Stimulated activated CD4-positive, alpha-beta T cell treated with anti-CD3 and anti-CD28 coated beads, Interleukin-4, amount 100 ng/mL, for 48 hours (primary cell): ENCODE measurements around the gene PKLR.
"Not testable (repeated sequence)": the region's sequence is repeated elsewhere in the genome, so short reads cannot be mapped to it uniquely, and the experiment has no call there.

Source experiments
- DNase-seq, 2 donors: peaks; one replicate each; pipeline ENCODE4 v3.0.0-alpha.2; 2020; ENCODE audit warnings: low read depth in 2 of 2

PKLR gene

GRCh38 chr1:155318082-155318481 is 16.8 kb upstream of the PKLR start:
- DNase-seq, result no peak

- DNase-seq, result no peak
These were observed 15.7 kb upstream of the PKLR start for GRCh38 chr1:155316922-155317321.

DNA sequence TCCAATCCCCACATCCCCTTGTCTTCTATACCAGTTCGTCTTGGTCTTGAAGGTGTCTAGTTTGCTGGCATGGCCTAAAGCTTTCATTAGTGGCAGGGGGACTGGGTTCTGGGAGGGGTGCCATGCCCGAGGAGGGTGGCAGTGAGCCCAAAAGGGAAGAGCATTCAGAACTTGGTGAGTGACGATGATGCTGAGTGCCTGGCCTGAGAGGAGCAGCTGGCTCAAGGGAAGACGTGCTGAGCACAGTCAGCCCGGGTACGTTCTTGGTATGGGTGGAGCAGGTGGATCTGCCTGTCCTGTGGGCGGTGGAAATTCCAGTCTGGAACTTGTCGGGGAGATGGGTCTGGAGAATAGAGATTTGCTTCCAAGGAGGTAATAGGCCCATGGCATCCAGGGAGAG is 12.0 kb upstream of the PKLR start:
- no peak for DNase-seq

DNA sequence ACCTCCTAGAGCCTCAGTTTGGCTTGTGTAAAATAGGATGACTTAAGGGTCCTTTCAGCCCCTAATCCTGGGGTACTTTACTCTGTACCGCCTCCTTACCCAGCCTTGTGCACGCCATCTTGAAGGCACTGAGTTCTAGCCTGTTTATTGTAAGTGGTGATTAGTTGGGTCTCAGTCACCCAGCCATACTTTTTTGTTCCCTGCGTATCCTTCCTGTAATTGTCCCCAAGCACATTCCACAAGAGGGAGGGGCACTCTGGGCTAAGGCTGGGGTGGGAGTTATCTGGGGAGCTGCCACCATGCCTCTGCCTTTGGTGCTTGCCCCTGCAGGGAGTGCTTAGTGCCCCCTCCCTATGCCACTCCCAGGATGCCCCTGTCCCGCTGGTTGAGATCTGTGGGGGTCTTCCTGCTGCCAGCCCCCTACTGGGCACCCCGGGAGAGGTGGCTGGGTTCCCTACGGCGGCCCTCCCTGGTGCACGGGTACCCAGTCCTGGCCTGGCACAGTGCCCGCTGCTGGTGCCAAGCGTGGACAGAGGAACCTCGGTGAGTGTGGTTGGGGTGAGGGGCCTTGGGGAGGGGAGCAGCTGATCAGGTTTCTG is 8.3 kb upstream of the PKLR start:
- DNase-seq, result no peak

DNA sequence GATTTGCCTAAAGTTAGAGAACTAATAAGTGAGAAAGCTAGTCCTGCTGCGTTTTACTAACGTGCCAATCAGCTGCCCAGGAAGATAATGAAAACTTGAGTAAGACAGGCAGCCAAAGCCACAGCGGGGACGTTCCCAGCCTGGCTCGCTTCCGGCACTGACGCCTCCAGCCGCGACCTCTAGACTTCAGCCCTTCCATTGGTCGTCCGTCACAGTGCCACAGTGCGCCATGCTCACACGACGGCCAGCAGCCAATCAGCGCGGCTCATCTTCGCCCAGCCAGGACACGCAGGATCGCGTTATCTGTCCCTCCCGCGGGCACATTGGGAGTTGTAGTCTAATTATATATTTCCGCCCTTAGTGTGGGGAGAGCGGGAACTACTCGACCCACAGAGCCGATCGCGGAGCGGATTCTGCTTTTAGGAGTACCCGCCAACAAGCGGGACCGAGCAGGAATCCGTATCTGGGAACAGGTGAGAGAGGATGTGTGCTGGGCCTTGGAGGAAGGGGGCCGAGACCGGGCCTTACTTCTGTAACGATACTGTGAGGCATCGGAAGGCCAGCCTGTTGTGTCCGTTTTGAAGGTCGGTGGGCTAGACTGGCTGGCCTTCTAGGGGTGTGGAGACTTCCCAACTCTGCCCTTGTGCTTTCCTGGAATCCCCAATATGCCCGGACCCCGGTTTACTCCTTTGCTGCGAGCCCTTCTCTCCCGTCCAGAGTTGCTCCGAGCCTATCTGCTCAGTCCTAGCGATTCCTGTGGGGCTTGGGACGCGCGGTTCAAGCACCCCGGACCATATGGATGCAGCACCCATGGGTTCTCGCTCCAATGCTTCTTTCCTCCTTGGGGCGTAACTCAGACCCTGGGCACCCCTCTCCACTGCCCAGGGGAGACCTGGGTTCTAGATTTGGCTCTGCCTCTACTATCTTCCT is 7.5 kb upstream of the PKLR start, which contains the start of gene FDPS:
Gene FDPS, plus strand, starts transcription at position 374 of the 930 bp plus-strand sequence. CDS start 924 bp downstream, outside the sequence.
- peak; percentile 88 to 97 for DNase-seq

DNA sequence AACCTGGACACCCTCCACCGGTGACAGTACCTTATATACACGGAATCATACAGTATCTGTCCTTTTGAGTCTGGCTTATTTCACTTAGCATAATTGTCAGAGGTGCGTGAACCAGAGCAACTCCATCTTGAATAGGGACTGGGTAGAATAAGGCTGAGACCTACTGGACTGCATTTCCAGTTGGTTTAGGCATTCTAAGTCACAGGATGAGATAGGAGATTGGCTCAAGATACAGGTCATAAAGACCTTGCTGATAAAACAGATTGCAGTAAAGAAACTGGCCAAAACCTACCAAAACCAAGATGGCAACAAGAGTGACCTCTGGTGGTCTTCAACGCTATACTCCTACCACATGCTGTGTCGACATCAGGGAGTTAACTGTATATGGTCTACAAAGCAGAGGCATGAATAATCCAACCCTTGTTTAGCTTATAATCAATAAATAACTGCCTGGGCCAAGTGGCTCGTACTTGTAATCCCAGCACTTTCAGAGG is 6.1 kb upstream of the PKLR start:
- no peak for DNase-seq

- no peak for DNase-seq
These were observed 4.7 kb upstream of the PKLR start for GRCh38 chr1:155305881-155306391.

DNA sequence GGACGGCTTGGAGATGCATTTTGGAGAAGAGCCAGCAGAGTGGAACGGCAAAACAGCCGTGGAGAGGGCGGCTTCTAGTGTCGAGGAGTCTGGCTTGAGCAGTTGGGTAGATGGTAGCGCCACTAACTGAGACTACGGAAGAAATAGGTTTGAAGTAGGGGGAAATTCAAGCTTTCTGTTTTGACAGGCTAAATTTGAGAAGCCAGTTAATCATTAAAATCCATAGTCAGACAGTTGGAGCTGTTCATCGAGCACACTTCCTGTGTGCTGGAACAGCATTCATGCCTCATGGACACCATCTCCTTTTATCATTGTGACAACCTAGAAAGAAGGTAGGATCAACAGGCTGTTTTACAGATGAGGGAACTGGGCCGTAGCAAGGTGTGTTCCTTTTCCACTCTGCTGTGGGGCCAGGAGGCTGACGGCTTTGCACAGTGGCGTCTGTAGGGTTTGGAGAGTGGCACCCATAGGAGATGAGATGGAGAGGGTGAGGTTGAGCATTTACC is 3.4 kb upstream of the PKLR start:
- DNase-seq, result no peak

DNA sequence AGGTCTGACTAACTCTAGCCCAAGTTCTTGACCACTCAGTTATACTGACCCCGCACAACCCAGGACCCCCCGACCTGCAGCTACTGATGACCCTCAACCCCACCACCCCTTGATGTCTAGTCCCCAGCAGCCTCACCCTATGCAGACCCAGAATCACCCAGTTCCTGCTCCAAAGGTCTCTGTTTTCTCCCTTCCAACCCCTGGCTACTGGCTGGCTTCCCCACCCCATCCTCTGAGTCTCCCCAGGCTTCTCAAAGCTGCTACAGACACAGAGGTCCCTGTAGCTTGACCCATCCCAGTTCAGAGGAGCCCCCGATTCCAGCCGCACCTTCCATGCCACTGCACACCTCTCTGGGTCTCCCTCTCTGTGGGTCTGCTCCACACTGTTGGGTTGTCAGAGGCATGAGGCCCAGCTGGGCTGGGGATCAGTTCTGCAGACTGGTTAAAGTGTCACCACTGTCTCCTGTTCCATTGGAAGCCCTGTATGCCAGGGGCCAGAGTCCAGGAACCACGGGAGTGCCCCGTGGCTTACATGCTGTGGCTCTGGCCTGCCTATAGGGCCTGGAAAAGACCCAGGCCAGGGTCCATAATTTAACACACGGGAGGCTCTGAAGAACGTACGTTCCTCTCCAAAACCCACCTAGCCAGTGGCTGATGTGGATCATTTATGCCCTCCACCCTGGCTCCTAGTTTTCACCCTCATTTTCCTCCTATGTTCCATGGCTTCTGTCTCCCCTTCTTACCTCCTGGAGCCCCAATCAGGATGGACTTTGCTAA is 497 bp downstream of the PKLR start:
- DNase-seq, result no peak

DNA sequence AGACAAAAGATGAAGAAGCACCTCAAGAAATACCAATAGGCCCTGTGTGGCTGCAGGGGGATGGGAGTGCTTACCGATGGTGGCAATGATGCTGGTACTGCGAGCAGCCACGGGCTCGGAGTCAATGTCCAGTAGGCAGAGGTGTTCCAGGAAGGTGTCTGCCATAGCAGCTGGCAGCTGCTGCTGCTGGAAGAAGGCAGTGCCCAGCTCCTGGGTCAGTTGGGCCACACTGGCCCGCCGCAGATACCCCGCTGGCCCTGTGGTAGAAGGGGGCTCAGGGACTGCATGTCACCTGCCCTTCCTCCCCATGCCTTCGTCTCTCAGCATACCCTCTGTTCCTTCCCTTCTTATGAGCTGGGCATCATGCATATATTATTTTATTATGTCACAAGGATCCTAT is 1.2 kb downstream of the PKLR start:
- DNase-seq, result no peak

DNA sequence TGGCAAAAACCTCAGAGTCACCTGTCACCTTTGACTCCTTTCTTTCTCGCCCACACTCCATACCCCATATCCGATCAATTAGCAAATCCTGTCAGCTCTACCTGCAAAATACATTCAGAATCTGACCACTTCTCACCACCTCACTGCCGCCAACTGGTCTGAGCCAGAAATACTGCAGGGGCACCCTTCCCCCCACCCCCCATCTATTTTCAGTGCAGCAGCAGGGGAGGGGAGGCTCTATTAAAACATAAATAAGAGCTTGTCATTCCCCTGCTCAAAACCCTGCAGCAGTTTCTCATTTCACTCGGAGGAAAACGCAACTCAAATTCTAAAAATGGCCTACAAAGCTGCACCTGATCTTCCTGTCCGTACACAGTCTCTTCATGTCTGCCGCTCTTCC is 3.9 kb downstream of the PKLR start:
- no peak for DNase-seq

DNA sequence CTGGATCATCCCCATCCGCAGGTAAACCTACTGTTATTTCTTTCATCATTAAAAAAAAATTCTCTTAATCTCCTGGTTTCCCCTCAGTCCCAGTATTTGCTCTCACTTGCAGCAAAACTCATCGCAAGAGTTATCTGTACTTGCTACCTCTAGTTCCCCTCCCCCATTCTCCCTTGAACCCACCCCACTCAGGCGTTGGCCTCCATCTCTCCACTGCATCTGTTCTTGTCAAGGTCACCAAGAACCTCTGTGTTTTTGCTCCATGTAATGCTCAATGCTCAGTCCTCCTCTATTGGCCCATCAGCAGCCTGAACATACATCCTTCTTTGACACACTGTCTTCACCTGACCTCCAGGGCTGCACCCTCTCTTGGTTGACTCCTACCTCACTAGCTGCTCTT is 4.6 kb downstream of the PKLR start:
- no peak for DNase-seq

DNA sequence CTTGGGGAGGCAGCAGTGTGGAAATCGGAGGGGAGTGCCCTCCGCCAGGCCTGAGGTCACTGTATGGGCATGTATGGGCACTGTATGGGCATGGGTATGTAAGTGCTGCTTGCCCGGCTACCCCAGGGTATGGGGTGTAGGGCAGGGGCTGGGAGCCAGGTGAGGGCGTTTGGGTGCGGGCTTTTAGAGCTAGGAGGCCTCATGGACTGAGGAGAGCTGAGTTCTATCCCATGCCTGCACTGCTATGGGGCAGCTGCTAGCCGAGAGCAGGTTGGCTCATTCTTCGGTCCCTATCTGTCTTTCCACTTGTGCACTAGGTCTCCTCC is 5.3 kb downstream of the PKLR start:
- DNase-seq, result no peak

GRCh38 chr1:155295183-155295941 is 5.9 kb downstream of the PKLR start:
- DNase-seq, result no peak

- no peak for DNase-seq
These were observed 6.6 kb downstream of the PKLR start for GRCh38 chr1:155294520-155295182.

DNA sequence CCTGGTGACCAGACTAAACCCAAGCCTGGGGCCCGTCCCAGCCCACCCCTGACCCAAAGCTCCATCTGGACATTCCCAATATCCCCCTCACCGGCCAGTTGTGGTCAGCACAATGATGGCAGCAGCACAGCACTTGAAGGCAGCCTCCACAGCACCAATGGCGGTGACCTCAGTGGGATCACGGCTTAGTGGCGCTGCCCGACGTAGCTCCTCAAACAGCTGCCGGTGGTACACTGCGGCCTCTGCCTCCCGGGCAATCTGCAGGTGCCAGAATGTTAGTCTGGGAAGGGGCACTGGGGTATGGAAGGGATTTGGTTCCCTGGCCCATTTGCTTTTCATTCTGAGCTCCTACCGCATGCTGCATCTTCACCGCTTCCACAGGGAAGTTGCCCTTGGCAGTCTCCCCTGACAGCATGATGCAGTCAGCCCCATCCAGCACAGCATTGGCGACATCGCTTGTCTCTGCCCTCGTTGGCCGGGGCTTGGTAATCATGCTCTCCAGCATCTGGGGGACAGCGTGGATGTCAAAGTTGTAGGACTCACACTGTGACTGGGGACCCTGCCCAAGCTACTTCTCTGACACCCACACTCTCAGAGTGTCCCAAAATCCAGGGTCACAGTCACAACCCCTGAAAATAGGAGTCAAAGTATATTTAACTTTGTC is 8.0 kb downstream of the PKLR start:
- DNase-seq, result no peak

DNA sequence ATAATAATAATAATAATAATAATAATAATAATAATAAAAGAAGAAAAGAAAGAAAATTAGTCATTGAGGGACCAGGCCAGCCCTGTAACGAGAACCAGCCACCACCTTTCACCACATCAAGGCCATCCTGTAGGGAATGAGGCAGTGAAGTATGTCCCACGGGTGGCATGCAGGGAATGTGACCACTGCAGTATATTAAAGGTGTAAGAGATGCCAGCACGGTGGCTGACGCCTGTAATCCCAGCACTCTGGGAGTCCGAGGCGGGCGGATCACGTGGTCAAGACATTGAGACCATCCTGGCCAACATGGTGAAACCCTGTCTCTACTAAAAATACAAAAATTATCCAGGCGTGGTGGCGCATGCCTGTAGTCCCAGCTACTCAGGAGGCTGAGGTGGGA is 10.2 kb downstream of the PKLR start:
- not testable (repeated sequence) for DNase-seq

DNA sequence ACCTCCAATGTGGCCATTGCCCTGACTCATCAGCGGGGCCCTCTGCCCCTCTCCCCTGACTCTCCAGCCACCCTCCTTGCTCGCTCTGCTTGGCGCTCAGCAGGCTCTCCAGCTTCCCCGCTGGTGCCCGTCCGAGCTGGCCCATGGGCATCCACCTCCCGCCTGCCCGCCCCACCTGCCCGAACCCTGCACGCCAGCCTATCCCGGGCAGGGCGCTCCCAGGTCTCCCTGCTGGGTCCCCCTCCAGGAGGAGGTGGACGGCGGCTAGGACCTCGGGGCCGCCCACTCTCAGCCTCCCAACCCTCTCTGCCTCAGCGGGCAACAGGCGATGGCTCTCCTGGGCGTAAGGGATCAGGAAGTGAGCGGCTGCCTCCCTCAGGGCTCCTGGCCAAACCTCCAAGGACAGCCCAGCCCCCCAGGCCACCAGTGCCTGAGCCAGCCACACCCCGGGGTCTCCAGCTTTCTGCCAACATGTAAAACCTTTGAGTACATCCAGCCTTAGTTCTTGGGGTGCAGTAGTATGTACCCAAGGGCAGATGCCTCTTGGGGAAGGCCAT is 13.2 kb downstream of the PKLR start:
- DNase-seq, result no peak

DNA sequence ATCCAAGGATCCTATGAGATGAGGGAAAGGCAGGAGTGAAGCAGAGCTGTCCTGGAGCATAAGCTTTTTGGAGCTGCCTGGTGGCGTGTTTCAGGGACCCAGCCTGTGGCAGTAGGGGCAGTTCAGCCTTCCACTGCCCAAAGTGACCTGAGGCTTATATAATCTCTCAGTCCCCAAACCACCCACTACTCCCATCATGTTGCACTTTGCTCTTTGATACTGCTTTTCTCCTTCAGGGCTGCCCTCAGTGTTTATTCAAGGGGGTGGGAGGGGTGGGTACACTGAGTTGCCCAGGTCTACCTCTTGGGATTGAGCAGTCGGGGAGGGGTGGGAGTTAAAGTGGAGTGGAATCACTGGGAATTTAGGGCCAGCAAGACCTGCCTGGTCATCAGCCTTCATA is 14.7 kb downstream of the PKLR start:
- DNase-seq, result no peak

DNA sequence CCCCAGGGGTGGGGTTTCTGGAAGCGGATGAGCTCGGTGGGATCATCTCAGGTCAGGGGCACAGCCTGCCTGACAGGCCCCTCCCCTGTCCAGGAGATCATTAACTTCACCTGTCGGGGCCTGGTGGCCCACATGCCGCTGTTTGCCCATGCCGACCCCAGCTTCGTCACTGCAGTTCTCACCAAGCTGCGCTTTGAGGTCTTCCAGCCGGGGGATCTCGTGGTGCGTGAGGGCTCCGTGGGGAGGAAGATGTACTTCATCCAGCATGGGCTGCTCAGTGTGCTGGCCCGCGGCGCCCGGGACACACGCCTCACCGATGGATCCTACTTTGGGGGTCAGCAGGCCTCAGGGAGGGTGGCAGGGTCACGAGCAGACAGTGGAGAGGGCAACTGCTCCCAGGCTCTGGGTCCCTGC is 15.6 kb downstream of the PKLR start:
- DNase-seq, result no peak
